WTC11 (cell line): ENCODE data around the gene SLIRP. TPM values are rescaled to one million over a fixed set of nuclear protein-coding genes. Genes with fewer than 3 reads are reported as not detected.
"Not testable (repeated sequence)": the region's sequence is repeated elsewhere in the genome, so short reads cannot be mapped to it uniquely, and the experiment has no call there.

Source experiments
- ATAC-seq: fragments of 200-7000 bp; cut with Tn5 transposase; 2 replicates; pipeline ENCODE4 v1.10.0; 2021; ENCODE audit warnings: mild to moderate bottlenecking, moderate library complexity
- CTCF ChIA-PET: fragments of 300-600 bp; sonication (Branson Sonifier 250); formaldehyde crosslinking; loops from one replicate; lab custom pipeline; 2021; ENCODE audit warnings: antibody characterized with exemption; lab: Charles Lee
- POLR2A ChIA-PET: fragments of 350-600 bp; sonication (Branson Sonifier 250); formaldehyde crosslinking; loops from one replicate; lab custom pipeline; 2021; ENCODE audit warnings: antibody characterized with exemption; lab: Charles Lee
- DNase-seq: peaks from one replicate; pipeline ENCODE4 v3.0.0; 2021; ENCODE audit warnings: low spot score
- H3K27ac Mint-ChIP-seq: 2 replicates; pipeline ENCODE4 v1.8.0; 2021; ENCODE audit warnings: mixed read lengths
- H3K27me3 Mint-ChIP-seq: 2 replicates; pipeline ENCODE4 v1.8.0; 2021; ENCODE audit warnings: low read depth, mild to moderate bottlenecking, moderate library complexity, mixed read lengths
- H3K36me3 Mint-ChIP-seq: 2 replicates; pipeline ENCODE4 v1.8.0; 2021; ENCODE audit warnings: mixed read lengths
- H3K4me1 Mint-ChIP-seq: 2 replicates; pipeline ENCODE4 v1.8.0; 2022; ENCODE audit warnings: mixed read lengths
- H3K4me3 Mint-ChIP-seq: 2 replicates; pipeline ENCODE4 v1.8.0; 2021; ENCODE audit warnings: mild to moderate bottlenecking, moderate library complexity, mixed read lengths
- H3K9me3 Mint-ChIP-seq: 2 replicates; pipeline ENCODE4 v1.8.0; 2021; ENCODE audit warnings: mixed read lengths
- CBFB ChIP-seq: sonication (generic); formaldehyde crosslinking; IDR thresholded peaks from 2 replicates; pipeline ENCODE4 v1.8.1; 2022; ENCODE audit warnings: mild to moderate bottlenecking, low read depth, missing genetic modification reagents
- FOXJ3 ChIP-seq: sonication (generic); formaldehyde crosslinking; IDR thresholded peaks from 2 replicates; pipeline ENCODE4 v1.9.0; 2021; ENCODE audit warnings: missing genetic modification reagents, mild to moderate bottlenecking, borderline replicate concordance
- GABPB1 ChIP-seq: sonication (generic); formaldehyde crosslinking; IDR thresholded peaks from 2 replicates; pipeline ENCODE4 v1.8.1; 2023; ENCODE audit warnings: mild to moderate bottlenecking, missing genetic modification reagents
- NFE2L1 ChIP-seq: sonication (generic); formaldehyde crosslinking; IDR thresholded peaks from 2 replicates; pipeline ENCODE4 v1.8.1; 2023; ENCODE audit warnings: missing genetic modification reagents
- NR2C2 ChIP-seq: sonication (generic); formaldehyde crosslinking; IDR thresholded peaks from 2 replicates; pipeline ENCODE4 v1.8.0; 2022; ENCODE audit warnings: mild to moderate bottlenecking, missing genetic modification reagents
- SMAD3 ChIP-seq: sonication (generic); formaldehyde crosslinking; IDR thresholded peaks from 2 replicates; pipeline ENCODE4 v1.8.0; 2022; ENCODE audit warnings: missing genetic modification reagents, mild to moderate bottlenecking, borderline replicate concordance
- SOX15 ChIP-seq: fragments of 250-450 bp; sonication (Bioruptor Pico); IDR thresholded peaks from 2 replicates; pipeline ENCODE4 v1.9.0; 2021; ENCODE audit warnings: mild to moderate bottlenecking
- ZNF121 ChIP-seq: sonication (generic); formaldehyde crosslinking; IDR thresholded peaks from 2 replicates; pipeline ENCODE4 v1.8.0; 2023; ENCODE audit warnings: missing genetic modification reagents
- ZNF396 ChIP-seq: fragments of 250-450 bp; sonication (Bioruptor Pico); IDR thresholded peaks from 2 replicates; pipeline ENCODE4 v1.8.0; 2021; ENCODE audit warnings: mild to moderate bottlenecking, moderate library complexity, borderline replicate concordance
- ZNF671 ChIP-seq: fragments of 250-450 bp; sonication (Bioruptor Pico); IDR thresholded peaks from 2 replicates; pipeline ENCODE4 v1.8.0; 2021; ENCODE audit warnings: mild to moderate bottlenecking
- total RNA-seq: library from RNA; stranded (reverse); gene quantifications from 3 replicates; pipeline ENCODE4 v1.2.3, GENCODE V29; 2021
- TF ChIP-seq, protein P1 (sequence below): sonication (generic); formaldehyde crosslinking; IDR thresholded peaks from 2 replicates; pipeline ENCODE4 v1.8.1; 2023; ENCODE audit warnings: mild to moderate bottlenecking, missing genetic modification reagents
- TF ChIP-seq, protein P2 (sequence below): sonication (generic); formaldehyde crosslinking; IDR thresholded peaks from 2 replicates; pipeline ENCODE4 v1.8.1; 2023; ENCODE audit warnings: mild to moderate bottlenecking, missing genetic modification reagents, moderate library complexity
- TF ChIP-seq, protein P3 (sequence below): sonication (generic); formaldehyde crosslinking; conservative IDR thresholded peaks from 2 replicates; pipeline ENCODE4 v1.8.1; 2023; ENCODE audit warnings: mild to moderate bottlenecking, low read depth, missing genetic modification reagents, moderate library complexity
- TF ChIP-seq, protein P4 (sequence below): sonication (generic); formaldehyde crosslinking; IDR thresholded peaks from 2 replicates; pipeline ENCODE4 v1.8.1; 2023; ENCODE audit warnings: mild to moderate bottlenecking, missing genetic modification reagents, borderline replicate concordance
- TF ChIP-seq, protein P5 (sequence below): sonication (generic); formaldehyde crosslinking; IDR thresholded peaks from 2 replicates; pipeline ENCODE4 v1.8.0; 2022; ENCODE audit warnings: mild to moderate bottlenecking, missing genetic modification reagents
- TF ChIP-seq, protein P6 (sequence below): fragments of 250-450 bp; sonication (Bioruptor Pico); IDR thresholded peaks from 2 replicates; pipeline ENCODE4 v1.9.0; 2021; ENCODE audit warnings: mild to moderate bottlenecking
- TF ChIP-seq, protein P7 (sequence below): sonication (generic); formaldehyde crosslinking; IDR thresholded peaks from 2 replicates; pipeline ENCODE4 v1.8.1; 2023; ENCODE audit warnings: mild to moderate bottlenecking, moderate library complexity, missing genetic modification reagents

Gene SLIRP
- total RNA-seq, 1 experiment from 2014 or later, result 377 TPM

DNA sequence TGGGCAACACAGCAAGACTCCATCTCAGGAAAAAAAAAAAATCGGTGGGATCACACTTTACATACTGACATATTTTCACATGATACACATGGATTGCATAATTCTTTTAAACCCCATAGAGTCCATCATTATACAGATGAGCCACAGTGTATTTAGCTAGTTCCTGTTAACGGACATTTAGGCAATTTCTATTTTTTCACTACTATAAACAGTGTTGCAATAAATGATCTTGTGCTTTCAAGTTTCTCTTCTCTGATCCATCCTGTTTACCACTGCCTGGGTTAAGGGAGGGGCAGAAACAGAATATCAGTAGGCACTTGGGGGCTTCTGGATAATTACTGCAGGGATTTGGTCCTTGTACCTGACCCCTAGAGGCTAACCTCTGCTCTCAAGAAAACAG, 48.1 kb upstream of the SLIRP start:
- no peak overlapping the region for H3K4me3 Mint-ChIP-seq
- ChIA-PET CTCF (no interaction called here), POLR2A (no interaction called here)
- 0 out of 2 replicates have a peak overlapping the region, but pooled peaks have one; percentile 45 for H3K27ac Mint-ChIP-seq
- H3K4me1 Mint-ChIP-seq, result peaks cover 22% of the 10 kb centered on the region
- DNase-seq (no peak), ATAC-seq (no peak)
- TF ChIP-seq, protein P1, sequence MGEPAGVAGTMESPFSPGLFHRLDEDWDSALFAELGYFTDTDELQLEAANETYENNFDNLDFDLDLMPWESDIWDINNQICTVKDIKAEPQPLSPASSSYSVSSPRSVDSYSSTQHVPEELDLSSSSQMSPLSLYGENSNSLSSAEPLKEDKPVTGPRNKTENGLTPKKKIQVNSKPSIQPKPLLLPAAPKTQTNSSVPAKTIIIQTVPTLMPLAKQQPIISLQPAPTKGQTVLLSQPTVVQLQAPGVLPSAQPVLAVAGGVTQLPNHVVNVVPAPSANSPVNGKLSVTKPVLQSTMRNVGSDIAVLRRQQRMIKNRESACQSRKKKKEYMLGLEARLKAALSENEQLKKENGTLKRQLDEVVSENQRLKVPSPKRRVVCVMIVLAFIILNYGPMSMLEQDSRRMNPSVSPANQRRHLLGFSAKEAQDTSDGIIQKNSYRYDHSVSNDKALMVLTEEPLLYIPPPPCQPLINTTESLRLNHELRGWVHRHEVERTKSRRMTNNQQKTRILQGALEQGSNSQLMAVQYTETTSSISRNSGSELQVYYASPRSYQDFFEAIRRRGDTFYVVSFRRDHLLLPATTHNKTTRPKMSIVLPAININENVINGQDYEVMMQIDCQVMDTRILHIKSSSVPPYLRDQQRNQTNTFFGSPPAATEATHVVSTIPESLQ, result no peak
- TF ChIP-seq ZNF671 (CRISPR knock-in tag), result no peak
- no peak for TF ChIP-seq ZNF121 (CRISPR knock-in tag)
- no peak for TF ChIP-seq NFE2L1 (CRISPR knock-in tag)
- no peaks in the 10 kb centered on the region for H3K27me3 Mint-ChIP-seq
- H3K9me3 Mint-ChIP-seq, result no peaks in the 10 kb centered on the region
- H3K36me3 Mint-ChIP-seq, result no peaks in the 10 kb centered on the region

DNA sequence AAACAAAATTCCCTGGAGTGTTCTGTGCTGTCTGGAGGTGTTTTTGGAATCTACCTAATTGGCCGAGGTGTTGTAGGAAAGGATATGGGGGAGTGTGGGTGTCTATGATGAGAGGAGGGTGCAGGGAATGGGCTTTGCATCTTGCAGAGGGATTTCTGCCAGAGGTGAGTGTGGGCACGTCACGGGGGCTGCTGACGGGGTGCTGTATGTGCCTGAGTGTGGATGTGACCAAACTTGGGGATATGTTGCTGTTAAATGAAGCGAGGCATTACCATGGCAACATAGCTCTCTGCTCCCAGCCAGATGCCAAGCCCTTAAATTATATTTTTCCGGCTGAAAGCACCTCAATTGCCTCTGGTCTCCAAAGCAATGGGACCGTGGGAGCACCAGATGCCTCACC, 47.1 kb upstream of the SLIRP start:
- no peaks in the 10 kb centered on the region for H3K36me3 Mint-ChIP-seq
- CTCF ChIA-PET, result no interaction called here
- H3K27me3 Mint-ChIP-seq, result no peaks in the 10 kb centered on the region
- H3K4me3 Mint-ChIP-seq, result no peak overlapping the region
- POLR2A ChIA-PET, result interaction anchor here (0.6 kb wide), 1 partner anchor 29 kb away, joined by 3 read pairs; no protein-coding TSS in a partner anchor
- peaks cover 16% of the 10 kb centered on the region for H3K4me1 Mint-ChIP-seq
- no peak for ATAC-seq
- no peak for DNase-seq
- H3K27ac Mint-ChIP-seq, result no peak overlapping the region
- TF ChIP-seq, protein P2, sequence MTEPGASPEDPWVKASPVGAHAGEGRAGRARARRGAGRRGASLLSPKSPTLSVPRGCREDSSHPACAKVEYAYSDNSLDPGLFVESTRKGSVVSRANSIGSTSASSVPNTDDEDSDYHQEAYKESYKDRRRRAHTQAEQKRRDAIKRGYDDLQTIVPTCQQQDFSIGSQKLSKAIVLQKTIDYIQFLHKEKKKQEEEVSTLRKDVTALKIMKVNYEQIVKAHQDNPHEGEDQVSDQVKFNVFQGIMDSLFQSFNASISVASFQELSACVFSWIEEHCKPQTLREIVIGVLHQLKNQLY (CRISPR knock-in tag), result no peak
- no peak for TF ChIP-seq GABPB1 (CRISPR knock-in tag)
- TF ChIP-seq CBFB (CRISPR knock-in tag), result no peak
- no peak for TF ChIP-seq ZNF396 (CRISPR knock-in tag)
- TF ChIP-seq, protein P3, sequence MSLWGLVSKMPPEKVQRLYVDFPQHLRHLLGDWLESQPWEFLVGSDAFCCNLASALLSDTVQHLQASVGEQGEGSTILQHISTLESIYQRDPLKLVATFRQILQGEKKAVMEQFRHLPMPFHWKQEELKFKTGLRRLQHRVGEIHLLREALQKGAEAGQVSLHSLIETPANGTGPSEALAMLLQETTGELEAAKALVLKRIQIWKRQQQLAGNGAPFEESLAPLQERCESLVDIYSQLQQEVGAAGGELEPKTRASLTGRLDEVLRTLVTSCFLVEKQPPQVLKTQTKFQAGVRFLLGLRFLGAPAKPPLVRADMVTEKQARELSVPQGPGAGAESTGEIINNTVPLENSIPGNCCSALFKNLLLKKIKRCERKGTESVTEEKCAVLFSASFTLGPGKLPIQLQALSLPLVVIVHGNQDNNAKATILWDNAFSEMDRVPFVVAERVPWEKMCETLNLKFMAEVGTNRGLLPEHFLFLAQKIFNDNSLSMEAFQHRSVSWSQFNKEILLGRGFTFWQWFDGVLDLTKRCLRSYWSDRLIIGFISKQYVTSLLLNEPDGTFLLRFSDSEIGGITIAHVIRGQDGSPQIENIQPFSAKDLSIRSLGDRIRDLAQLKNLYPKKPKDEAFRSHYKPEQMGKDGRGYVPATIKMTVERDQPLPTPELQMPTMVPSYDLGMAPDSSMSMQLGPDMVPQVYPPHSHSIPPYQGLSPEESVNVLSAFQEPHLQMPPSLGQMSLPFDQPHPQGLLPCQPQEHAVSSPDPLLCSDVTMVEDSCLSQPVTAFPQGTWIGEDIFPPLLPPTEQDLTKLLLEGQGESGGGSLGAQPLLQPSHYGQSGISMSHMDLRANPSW, result no peak
- no peak for TF ChIP-seq NR2C2 (CRISPR knock-in tag)
- TF ChIP-seq SMAD3 (CRISPR knock-in tag), result no peak
- TF ChIP-seq, protein P4, sequence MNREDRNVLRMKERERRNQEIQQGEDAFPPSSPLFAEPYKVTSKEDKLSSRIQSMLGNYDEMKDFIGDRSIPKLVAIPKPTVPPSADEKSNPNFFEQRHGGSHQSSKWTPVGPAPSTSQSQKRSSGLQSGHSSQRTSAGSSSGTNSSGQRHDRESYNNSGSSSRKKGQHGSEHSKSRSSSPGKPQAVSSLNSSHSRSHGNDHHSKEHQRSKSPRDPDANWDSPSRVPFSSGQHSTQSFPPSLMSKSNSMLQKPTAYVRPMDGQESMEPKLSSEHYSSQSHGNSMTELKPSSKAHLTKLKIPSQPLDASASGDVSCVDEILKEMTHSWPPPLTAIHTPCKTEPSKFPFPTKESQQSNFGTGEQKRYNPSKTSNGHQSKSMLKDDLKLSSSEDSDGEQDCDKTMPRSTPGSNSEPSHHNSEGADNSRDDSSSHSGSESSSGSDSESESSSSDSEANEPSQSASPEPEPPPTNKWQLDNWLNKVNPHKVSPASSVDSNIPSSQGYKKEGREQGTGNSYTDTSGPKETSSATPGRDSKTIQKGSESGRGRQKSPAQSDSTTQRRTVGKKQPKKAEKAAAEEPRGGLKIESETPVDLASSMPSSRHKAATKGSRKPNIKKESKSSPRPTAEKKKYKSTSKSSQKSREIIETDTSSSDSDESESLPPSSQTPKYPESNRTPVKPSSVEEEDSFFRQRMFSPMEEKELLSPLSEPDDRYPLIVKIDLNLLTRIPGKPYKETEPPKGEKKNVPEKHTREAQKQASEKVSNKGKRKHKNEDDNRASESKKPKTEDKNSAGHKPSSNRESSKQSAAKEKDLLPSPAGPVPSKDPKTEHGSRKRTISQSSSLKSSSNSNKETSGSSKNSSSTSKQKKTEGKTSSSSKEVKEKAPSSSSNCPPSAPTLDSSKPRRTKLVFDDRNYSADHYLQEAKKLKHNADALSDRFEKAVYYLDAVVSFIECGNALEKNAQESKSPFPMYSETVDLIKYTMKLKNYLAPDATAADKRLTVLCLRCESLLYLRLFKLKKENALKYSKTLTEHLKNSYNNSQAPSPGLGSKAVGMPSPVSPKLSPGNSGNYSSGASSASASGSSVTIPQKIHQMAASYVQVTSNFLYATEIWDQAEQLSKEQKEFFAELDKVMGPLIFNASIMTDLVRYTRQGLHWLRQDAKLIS, result no peak
- TF ChIP-seq, protein P5, sequence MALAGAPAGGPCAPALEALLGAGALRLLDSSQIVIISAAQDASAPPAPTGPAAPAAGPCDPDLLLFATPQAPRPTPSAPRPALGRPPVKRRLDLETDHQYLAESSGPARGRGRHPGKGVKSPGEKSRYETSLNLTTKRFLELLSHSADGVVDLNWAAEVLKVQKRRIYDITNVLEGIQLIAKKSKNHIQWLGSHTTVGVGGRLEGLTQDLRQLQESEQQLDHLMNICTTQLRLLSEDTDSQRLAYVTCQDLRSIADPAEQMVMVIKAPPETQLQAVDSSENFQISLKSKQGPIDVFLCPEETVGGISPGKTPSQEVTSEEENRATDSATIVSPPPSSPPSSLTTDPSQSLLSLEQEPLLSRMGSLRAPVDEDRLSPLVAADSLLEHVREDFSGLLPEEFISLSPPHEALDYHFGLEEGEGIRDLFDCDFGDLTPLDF (CRISPR knock-in tag), result no peak
- no peak for TF ChIP-seq SOX15 (CRISPR knock-in tag)
- TF ChIP-seq, protein P6, sequence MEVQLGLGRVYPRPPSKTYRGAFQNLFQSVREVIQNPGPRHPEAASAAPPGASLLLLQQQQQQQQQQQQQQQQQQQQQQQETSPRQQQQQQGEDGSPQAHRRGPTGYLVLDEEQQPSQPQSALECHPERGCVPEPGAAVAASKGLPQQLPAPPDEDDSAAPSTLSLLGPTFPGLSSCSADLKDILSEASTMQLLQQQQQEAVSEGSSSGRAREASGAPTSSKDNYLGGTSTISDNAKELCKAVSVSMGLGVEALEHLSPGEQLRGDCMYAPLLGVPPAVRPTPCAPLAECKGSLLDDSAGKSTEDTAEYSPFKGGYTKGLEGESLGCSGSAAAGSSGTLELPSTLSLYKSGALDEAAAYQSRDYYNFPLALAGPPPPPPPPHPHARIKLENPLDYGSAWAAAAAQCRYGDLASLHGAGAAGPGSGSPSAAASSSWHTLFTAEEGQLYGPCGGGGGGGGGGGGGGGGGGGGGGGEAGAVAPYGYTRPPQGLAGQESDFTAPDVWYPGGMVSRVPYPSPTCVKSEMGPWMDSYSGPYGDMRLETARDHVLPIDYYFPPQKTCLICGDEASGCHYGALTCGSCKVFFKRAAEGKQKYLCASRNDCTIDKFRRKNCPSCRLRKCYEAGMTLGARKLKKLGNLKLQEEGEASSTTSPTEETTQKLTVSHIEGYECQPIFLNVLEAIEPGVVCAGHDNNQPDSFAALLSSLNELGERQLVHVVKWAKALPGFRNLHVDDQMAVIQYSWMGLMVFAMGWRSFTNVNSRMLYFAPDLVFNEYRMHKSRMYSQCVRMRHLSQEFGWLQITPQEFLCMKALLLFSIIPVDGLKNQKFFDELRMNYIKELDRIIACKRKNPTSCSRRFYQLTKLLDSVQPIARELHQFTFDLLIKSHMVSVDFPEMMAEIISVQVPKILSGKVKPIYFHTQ (CRISPR knock-in tag), result no peak
- no peak for TF ChIP-seq NFE2L1 (CRISPR knock-in tag)
- TF ChIP-seq, protein P7, sequence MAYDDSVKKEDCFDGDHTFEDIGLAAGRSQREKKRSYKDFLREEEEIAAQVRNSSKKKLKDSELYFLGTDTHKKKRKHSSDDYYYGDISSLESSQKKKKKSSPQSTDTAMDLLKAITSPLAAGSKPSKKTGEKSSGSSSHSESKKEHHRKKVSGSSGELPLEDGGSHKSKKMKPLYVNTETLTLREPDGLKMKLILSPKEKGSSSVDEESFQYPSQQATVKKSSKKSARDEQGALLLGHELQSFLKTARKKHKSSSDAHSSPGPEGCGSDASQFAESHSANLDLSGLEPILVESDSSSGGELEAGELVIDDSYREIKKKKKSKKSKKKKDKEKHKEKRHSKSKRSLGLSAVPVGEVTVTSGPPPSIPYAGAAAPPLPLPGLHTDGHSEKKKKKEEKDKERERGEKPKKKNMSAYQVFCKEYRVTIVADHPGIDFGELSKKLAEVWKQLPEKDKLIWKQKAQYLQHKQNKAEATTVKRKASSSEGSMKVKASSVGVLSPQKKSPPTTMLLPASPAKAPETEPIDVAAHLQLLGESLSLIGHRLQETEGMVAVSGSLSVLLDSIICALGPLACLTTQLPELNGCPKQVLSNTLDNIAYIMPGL, result no peak
- no peak for TF ChIP-seq FOXJ3 (CRISPR knock-in tag)
- H3K9me3 Mint-ChIP-seq, result no peaks in the 10 kb centered on the region

DNA sequence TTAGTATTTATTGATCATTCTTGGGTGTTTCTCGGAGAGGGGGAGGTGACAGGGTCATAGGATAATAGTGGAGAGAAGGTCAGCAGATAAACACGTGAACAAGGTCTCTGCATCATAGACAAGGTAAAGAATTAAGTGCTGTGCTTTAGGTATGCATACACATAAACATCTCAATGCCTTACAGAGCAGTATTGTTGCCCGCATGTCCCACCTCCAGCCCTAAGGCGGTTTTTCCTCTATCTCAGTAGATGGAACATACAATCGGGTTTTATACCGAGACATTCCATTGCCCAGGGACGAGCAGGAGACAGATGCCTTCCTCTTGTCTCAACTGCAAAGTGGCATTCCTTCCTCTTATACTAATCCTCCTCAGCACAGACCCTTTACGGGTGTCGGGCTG, 46.3 kb upstream of the SLIRP start:
- H3K4me1 Mint-ChIP-seq, result peaks cover 16% of the 10 kb centered on the region
- CTCF ChIA-PET, POLR2A ChIA-PET, DNase-seq, H3K27me3 Mint-ChIP-seq, H3K36me3 Mint-ChIP-seq, ATAC-seq, H3K9me3 Mint-ChIP-seq, H3K4me3 Mint-ChIP-seq: not testable (repeated sequence)
- peak overlapping the region; percentile 6; the same call in 1 of the 2 replicates for H3K27ac Mint-ChIP-seq
